Stimulated activated CD4-positive, alpha-beta T cell treated with anti-CD3 and anti-CD28 coated beads, TNF-alpha, amount 100 ng/mL, for 48 hours (primary cell): ENCODE results near the gene MINDY4.

Source experiments
- DNase-seq, 3 donors: peaks; one replicate each; pipeline ENCODE4 v3.0.0-alpha.2; 2020; ENCODE audit warnings: low read depth in 3 of 3

Gene MINDY4

DNA sequence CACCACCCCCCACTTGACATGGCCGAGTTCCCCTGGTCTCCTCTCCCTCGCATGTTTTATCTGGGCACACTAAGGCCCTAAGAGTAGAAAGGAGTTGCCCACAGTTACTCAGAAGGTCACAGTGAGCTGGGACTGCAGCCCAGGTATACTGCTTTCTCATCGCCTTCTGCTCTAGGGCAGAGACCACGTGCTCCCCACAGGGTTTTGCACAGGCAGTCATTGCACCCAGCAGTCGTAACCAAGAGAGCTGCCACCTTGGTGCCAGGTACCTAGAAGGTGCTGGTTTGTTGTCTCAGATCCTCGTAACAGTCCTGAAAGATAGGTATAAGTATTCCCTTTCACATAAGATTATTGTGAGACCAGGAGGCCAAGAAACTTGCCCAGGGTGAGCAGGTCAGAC, 1.8 kb downstream of the MINDY4 start:
- DNase-seq = no peak

DNA sequence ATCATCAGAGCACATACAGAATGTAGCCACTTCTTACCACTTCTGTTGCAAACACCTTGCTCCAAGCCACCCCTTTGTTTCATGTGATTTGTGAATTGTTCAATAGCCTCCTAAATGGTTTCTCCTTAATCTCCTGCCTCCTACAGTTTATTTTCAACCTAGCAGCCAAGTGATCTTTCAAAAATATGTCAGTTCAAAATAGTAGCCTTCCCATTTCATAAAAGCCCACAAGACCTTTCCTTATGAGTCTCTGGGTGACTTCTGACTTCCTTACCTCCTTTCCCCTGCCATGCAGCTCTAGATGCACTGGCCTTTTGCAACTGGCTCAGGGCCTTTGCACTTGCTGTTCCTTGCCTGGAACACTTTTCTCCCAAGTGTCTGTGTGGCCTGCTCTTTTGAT, 4.8 kb downstream of the MINDY4 start:
- no peak for DNase-seq

DNA sequence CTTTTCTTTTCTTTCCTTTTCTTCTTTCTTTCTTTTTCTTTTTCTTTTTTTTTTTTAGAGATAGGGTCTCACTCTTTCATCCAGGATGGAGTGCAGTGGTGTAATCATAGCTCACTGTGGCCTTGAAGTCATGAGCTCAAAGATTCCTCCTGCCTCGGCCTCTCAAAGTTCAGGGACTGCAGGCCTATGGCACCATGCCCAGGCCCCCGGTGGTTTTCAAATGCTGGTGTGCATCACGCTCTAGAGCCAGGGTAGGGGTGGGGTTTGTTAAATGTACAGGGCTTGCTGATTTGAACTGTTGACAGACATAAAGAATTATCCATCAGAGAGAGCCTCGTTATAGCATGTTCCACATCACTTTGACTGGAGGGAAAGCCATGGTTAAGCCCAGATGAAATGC, 5.8 kb downstream of the MINDY4 start:
- DNase-seq = no peak

DNA sequence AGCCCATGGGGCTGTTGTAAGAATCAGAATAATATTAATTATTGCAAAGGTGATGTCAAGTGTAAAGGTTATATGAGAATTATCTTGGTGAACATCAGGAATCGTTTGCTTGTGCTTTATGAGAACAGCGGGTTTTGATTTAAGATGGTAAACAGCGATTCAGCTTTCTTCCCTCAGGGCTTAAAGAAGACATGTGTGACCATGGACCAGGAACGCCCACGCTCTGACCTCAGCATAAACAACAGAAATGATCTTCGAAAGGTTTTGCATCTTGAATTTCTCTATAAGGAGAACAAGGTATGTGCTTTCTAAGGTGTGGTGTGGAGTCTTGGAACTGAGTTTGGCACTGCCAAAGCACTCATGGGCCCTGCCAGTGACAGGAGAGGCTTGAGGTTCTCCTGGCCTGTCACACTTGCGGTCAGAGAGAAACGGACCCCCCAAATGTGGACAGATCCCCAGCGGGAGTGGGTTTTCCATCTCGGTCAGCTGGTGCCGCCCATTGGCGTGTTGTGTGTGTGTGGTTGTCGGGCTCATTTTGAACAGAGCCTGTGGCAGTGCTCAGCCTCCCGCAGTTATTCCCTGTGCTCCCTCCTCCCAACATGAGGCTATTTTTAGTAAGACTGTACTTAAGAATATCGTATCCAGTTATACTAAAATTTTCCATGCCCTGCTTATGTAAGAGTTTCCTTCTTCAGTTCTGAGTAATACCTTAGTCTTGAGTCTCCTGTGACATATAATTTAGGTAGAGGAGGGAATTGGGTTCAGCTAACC, 7.2 kb downstream of the MINDY4 start:
- DNase-seq = no peak

DNA sequence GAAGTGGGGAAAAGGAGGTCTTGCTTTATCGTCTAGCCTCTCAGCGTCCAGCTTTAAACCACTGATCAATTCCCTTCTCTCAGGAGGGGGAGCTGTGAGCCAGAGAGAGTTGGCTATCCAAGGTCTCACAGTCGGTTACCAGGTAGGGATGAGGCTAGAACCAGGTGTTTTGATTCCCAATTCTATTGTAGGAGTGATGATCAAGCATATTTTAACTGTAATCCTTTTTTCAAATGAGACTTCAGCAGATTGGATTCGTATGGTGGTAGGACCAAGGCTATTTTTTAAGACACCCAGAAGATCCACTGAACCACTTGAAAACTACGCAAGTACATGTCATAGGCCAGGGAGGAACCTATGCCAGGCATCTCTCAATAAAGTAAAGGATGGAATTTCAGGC, 8.4 kb downstream of the MINDY4 start:
- DNase-seq = no peak

DNA sequence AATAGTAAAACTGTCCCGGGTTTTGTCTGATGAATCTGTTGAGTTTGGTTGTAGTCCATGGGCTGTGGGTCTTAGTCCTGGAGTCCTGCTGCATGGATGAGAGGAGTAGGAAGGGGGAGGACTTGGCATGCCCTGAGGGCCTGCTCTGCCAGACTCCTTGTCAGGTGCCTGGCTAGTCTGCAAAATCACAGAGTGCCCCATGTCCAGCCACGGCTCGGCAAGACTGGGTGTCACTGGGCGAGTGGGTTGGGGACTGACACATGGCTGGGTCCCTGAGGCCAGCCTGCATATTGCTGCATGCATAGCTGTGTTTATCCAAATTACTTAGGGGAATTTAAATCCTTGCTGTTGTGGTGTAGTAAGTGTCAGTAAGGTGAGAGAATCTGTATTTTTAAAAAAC, 9.7 kb downstream of the MINDY4 start:
- no peak for DNase-seq

DNA sequence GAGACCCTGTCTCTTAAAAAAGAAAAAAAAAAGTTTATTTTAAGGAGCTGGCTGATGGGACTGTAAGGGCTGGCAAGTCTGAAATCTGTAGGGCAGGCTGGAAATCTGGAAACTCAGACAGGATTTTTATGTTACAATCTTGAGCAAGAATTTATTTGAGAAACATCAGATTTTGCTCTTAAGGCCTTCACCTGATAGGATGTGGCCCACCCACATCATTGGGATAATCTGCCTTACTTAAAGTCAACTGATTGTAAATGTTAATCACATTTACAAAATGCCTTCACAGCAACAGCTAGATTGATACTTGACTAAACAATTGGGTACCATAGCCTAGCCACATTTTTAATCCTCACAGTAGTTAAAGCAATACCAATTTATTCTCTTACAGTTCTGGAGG, 11.5 kb downstream of the MINDY4 start:
- DNase-seq = no peak

DNA sequence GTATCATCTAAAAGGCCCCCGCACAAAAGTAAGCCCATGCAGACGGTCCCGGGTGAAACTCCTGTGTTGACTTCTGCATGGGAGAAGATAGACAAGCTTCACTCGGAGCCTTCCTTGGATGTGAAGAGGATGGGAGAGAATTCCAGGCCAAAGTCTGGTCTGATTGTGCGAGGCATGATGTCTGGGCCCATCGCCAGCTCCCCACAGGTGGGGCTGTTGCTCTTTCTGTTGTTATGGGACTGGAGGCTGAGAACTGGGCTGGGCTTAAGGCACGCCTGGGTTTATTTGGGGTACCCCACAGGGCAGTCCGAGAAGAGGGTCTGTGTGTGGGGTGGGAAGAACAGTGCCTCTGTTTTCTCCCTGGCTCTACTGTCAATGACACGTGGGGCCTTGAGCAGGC, 14.6 kb downstream of the MINDY4 start:
- no peak for DNase-seq

DNA sequence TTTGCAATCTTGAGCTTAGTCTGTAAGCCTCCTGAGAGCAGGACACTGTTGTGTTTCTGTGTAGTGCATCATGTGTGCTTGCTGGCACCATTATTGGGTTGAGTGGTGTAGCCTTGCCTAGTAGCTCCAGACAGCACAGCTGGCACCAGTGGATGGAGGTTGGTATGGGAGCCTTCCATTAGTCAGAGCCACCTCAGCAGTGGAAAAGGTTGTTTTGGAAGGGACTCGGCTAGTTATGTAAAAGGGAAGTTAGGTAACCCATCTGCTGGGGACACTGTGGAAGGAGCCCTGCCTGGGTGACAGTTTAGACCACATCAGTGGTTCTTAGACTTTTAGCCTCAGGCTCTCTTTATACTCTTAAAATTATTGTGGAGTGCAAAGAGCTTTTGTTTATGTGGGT, 16.3 kb downstream of the MINDY4 start:
- DNase-seq = no peak

DNA sequence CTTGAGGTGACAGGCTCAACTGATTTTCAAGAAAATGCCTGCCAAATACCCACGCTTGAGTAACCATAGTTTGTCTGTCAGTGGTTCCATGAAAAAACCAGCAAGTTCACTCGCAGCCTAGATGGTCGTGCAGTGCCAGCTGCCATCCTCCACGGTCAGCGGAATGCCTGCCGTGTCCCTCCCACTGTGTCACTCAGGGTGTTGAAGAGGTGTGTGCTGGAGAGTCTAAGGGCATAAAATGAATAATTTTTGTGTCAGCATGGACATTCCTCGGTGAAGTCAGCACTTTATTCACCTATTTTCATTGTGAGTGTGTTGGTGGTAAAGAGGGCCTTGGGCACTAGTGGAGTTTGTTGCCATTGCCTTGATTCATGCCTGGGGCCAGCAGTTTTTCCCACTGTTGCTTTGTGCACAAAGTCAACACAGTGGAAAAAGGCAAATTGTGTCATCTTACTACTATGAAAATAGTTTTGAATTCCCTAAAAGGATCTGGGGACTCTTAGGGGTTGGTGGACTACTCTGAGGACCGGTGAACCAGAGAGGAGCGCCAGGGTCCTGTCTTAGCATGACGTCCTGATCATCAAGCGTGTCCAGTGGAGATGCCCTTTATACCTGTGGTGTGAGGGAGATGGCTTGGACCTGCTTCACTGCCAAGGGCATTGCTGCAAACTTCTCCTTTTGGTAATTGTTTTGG, 17.6 kb downstream of the MINDY4 start:
- DNase-seq = no peak

DNA sequence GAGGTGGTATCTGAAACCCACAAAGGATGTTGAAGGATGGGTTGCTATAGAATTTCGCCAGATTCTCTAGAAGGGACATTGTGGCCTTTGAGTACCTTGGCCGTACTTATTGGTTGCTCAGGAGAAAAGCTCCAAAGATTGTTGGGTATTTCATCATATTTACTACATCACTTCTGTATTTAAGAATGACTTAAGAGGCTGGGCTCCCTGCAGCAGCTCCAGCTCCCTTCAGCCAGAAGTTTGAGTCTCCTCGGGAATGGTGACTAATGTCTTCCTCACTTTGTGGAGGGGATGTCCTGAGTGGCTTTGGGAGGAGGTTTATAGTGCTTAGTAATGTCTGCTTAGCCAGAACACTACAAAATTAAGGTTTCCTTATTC, 18.1 kb downstream of the MINDY4 start:
- DNase-seq = no peak

DNA sequence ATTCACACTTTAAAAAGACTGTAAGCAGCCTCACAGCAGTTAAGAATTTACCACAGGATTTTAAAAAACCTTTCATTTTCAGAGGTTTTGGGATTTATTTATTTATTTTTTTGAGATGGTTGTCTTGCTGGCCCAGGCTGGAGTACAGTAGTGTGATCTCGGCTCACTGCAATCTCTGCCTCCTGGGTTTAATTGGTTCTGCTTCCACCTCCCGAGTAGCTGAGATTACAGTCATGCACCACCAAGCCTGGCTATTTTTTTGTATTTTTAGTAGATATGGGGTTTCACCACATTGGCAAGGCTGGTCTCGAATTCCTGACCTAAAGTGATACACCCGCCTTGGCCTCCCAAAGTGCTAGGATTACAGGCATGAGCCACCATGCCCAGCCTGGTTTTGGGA, 19.1 kb downstream of the MINDY4 start:
- DNase-seq = no peak

DNA sequence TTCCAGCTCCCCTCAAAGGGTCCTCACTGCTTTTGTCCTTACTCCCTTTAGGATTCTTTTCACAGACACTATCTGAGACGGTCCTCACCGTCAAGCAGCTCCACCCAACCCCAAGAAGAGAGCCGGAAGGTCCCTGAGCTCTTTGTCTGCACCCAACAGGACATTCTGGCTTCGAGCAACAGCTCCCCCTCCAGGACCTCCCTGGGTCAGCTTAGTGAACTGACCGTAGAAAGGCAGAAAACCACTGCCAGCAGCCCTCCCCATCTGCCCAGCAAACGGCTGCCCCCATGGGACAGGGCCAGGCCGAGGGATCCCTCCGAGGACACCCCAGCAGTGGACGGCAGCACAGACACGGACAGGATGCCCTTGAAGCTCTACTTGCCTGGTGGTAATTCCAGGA, 19.9 kb downstream of the MINDY4 start:
- no peak for DNase-seq

DNA sequence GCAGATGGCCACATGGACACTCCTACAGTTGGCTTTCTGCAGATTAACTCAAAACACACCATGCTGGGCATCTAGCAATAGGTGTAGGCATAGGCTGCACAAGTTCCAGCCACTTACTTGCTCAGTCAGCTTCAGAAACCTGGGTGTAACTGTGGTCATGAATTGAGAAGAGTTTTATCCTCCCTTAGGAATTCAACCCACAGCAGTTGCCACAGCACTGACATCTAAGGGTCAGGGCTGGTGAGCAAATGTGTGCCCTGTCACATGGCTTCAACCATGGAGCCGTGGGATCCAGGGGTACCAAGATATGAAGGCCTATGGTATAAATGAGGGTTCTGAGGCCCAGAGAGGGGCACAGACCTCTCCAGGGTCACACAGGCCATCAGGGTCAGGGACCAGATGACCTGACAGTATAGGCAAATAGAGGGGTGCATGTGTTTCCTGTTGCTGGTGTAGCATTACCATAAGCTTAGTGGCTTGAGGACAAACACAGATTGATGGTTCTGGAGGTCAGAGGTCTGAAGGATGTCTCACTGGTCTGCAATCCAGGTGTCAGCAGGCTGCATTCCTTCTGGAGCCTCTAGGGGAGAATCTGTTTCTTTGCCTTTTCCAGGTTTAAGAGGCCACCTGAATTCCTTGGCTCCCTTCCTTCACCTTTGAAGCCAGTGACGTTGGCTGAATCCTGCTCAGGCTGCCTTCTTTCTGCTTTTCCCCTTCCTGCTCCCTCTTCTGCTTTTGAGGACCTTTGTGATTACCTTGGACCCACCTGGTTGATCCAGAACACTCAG, 24.1 kb downstream of the MINDY4 start:
- no peak for DNase-seq

DNA sequence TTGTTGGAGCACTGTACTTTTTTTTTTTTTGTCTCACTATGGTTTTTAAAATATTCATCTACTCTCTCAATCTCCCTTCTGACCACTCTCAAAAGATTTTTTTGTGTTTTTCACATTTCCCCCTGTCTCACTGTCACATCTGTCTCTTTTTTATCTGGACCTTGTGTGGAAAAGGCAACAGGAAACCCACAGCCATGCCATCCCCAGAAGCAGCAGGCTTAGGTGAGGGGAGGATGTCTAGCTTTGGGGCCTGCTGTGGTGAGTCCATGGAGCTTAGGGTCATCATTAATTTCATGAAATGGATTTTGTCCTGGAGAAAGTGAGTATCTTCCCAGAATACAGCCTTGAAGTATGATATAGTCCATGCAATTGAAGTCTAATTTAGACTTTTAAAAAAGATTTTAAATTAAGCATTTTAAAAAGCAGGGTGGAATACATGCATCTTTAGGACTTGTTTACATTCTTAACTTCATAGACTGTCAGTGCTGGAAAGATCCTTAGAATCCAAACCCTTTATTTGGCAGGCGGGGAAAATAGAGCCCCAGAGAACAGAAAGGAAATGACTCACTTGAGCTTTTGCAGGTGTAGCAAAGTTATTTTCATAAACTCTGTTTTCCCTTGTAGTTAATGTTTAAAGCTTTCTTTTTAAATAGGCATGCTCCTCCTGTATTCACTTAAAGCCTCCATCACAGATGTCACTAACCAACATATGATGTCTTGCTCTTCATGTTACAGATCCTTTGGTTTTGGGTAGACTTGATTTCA, 25.1 kb downstream of the MINDY4 start:
- DNase-seq = no peak

DNA sequence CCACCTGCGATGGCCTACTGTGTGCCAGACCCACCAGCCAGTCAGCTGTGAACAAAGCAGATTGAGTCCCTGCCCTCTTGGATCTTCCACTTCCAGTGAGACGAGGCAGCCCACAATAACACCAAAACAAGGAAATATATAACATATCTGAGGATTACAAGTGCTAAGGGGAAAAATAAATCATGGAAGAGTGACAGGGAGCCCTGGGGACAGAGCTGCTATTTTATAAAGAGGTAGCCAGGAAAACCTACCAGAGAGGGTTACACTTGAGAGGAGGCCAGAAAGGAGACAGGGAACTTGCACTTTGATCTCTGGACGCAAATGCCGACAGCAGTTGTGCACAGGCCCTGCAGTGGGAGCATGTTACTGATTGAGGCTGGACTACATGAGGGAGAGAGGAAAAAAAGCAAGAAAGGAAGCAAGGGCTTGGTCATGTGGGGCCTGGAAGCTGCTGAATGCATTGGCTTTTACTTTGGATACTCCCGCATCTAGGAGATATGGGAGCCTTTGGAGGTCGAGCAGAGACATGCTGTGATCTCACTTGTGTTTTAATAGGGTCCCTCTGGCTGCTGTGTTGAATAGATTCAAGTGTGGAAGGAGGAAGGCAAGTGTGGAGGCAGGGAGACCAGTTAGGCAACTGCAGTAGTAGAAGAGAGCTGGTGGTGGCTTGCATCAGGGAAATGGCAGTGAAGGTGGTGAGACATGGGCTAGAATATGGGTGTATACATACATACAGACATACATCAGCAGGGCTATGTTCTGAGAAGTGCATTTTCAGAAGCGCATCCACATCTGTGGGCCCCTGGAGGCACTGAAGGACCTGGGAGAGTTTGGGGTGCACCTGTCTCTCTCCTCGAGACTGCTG, 26.2 kb downstream of the MINDY4 start:
- DNase-seq = no peak

DNA sequence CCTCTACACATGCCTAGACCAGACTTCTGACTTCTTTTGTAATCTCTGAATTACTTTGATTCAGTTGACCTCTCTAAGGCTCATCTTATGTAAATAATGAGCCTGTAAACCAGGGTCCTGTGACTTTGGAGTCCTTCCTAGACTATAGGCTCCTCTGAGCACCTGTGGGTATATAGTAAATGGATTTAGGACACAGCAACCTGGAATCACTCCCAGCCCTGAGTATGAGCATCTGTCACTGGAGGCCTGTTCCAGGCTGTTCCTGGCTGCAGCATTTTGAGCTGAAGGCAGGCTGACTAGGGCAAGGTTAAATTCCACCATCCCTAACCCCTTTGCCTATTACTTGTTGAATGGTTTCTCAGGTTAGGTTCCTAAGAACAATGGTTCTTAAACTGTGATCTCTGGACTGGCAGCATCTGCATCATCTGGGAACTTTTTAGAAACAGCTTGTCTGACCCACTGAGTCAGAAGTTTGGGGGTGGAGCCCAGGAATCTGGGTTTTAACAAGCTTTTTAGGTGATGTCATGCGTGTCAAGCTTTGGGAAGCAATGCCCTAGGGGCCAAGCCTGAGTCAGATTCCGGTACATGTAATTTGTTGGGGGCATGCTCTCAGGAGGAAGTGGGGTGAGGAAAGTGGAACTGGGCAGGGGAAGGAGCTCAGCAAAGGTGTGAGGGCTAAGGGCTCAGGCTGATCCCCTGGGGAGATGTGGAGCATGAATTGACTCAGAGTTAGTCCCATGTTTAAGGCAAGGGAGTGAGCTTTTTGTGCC, 28.2 kb downstream of the MINDY4 start:
- no peak for DNase-seq

DNA sequence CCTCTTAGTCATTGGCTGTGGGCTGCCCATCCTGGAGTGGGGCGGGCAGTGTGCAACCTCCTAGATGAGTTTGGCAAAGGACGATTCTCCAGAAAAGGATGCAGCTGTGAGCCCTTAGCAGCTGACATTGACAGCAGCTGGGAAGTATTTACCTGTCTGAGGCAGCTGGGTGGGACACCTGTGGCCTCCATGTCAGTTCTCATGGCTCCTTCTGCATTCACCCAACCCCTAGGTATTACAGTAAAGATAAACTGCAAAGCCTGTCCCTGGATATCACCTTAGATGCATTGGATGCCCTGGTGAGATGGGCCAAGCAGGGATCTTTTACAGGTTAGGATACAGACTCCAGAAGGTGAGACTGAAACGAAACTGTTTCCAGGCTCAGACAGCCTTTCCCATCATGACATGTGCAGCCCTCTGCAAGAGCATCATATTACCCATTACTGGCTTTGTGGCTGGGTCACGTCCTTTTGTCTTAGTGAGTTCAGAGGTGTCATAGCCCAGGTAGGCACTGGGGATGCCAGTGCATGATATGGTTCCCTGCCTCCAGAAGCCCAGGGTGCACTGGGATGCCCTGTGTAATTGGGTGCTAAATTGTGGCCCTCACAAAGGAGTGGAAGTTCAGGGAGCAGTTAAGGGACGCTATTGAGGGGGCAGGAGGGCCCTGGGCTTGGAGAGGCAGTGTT, 28.9 kb downstream of the MINDY4 start:
- DNase-seq = no peak

DNA sequence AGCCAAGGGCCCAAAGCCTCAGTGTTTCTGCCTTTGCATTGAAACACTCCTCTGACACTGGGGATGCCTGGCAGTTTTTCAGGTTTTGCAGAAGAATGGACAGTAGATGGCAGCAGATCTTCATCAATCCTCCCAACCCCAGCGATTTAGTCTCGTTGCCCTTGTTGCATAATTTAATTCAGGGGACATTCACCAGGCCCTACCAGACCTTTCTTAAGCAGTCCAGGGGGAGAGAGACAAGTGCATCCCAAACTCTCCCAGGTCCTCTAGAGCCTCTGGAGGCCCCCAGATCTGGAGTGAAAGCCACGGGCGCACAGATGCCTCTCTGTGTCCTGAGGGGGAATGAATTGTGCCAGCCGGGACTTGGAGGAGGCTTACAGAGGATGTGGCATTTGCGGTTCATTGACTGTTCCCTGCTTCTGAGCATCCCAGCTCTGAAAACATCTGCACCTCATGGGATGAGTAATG, 29.6 kb downstream of the MINDY4 start:
- DNase-seq = no peak

DNA sequence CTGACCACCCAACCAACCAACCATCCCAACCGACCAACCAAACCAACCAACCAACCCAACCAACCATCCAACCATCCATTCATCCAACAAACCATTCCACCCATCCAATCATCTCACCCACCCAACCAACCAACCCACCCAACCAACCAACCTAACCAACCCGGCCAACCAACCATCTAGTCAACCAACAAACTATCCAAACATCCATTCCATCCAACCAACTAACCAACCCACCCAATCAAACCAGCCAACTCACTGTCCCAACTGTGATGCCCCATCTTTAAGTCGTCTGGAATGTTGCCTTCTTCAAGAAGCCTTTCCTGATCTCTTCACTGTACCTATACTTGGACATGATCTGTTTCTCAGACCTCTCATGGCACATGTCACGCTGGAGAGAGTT, 31.6 kb downstream of the MINDY4 start:
- no peak for DNase-seq
